Muscle of leg (tissue), 11 donors: Measurements from ENCODE around the gene NPEPL1. TPM values are rescaled to one million over a fixed set of nuclear protein-coding genes. Genes with fewer than 3 reads are reported as not detected.

Source experiments
- DNase-seq: peaks from one replicate; pipeline ENCODE4 v3.0.0; 2013
- H3K27ac ChIP-seq: one replicate; pipeline ENCODE4 v1.5.1; 2013; ENCODE audit warnings: mild to moderate bottlenecking, low read length, control low read depth
- H3K27me3 ChIP-seq: one replicate; pipeline ENCODE4 v1.6.1; 2013; ENCODE audit warnings: low read length; ENCODE audit not compliant: control insufficient read depth, insufficient read depth
- H3K36me3 ChIP-seq: one replicate; pipeline ENCODE4 v1.6.1; 2013; ENCODE audit warnings: low read length; ENCODE audit not compliant: control insufficient read depth, insufficient read depth
- H3K4me1 ChIP-seq: one replicate; pipeline ENCODE4 v1.6.1; 2013; ENCODE audit warnings: low read length; ENCODE audit not compliant: control insufficient read depth, insufficient read depth
- H3K4me3 ChIP-seq: one replicate; pipeline ENCODE4 v1.5.1; 2013; ENCODE audit warnings: low read length, control low read depth
- H3K9me3 ChIP-seq: replicated peaks from 2 replicates; pipeline ENCODE4 v1.6.1; 2013; ENCODE audit warnings: low read depth, low read length; ENCODE audit not compliant: control insufficient read depth
- WGBS: methylation state at CpG from one replicate; pipeline ENCODE4 v1.1.5; 2013; ENCODE audit warnings: missing lambda C conversion rate; ENCODE audit not compliant: insufficient coverage; 5-methylcytosine and 5-hydroxymethylcytosine counted together
- polyA plus RNA-seq, 8 donors: library from polyadenylated mRNA; unstranded; fragments of 120-200 nt; gene quantifications; one replicate each; pipeline versions ENCODE4 v1.2.1 to v1.2.3, GENCODE V29; 2013; ENCODE audit warnings: inconsistent platforms in 1 of 8, low replicate concordance in 1 of 8; ENCODE audit not compliant: insufficient read length in 8 of 8, insufficient read depth in 1 of 8
- total RNA-seq: library from RNA; stranded (reverse); fragments of 120-200 nt; gene quantifications from one replicate; pipeline ENCODE4 v1.2.4, GENCODE V29; 2013

Gene NPEPL1
- total and polyA plus RNA-seq, 9 donors: 22.3 to 60.5 (median 42.1) TPM

- Histone ChIP-seq H3K27ac (no peak overlapping the region), H3K4me1 (peaks cover 15% of the 10 kb centered on the region), H3K36me3 (peaks cover 37% of the 10 kb centered on the region), H3K27me3 (no peaks in the 10 kb centered on the region), H3K9me3 (no peaks in the 10 kb centered on the region), H3K4me3 (no peak overlapping the region)
- WGBS: no CpG with 5 or more reads among the region's 7 CpGs
- no peak for DNase-seq
These were observed 25.9 kb upstream of the NPEPL1 start for GRCh38 chr20:58666702-58667101.

- peaks cover 9% of the 10 kb centered on the region for H3K4me1 ChIP-seq
- DNase-seq: no peak
- no peaks in the 10 kb centered on the region for H3K27me3 ChIP-seq
- no peaks in the 10 kb centered on the region for H3K9me3 ChIP-seq
- H3K4me3 ChIP-seq: no peak overlapping the region
- no peak overlapping the region for H3K27ac ChIP-seq
- 92% methylated on average over 2 of the region's 5 CpGs for WGBS
- H3K36me3 ChIP-seq: peaks cover 39% of the 10 kb centered on the region
These were observed 24.6 kb upstream of the NPEPL1 start for GRCh38 chr20:58667975-58668374.

DNA sequence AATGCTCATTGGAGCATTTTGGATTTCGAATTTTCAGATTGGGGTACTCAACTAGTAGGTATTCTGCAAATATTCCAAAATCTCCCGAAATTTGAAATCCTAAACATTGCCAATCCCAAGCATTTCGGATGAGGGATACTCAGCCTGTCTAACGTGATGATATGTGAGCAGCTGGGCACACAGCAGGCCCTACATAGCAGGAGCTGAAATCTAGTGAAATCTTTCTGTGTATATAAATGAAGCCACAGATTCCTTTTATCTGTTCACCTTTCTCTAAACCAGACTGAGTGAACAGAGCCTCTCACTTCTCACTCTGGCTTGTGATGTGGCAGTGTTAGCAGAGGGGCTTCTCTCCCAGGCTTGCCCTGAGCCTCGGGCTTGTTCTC lies 23.7 kb upstream of the NPEPL1 start:
- DNase-seq: no peak
- 39% methylated on average over 2 of the region's 5 CpGs for WGBS
- Histone ChIP-seq H3K27ac (no peak overlapping the region), H3K9me3 (no peaks in the 10 kb centered on the region), H3K36me3 (peaks cover 46% of the 10 kb centered on the region), H3K27me3 (no peaks in the 10 kb centered on the region), H3K4me3 (no peak overlapping the region), H3K4me1 (peaks cover 9% of the 10 kb centered on the region)

- H3K36me3 ChIP-seq: peaks cover 48% of the 10 kb centered on the region
- H3K9me3 ChIP-seq: no peaks in the 10 kb centered on the region
- WGBS: 44% methylated on average over 7 of the region's 16 CpGs
- DNase-seq: no peak
- peaks cover 9% of the 10 kb centered on the region for H3K4me1 ChIP-seq
- no peak overlapping the region for H3K27ac ChIP-seq
- H3K4me3 ChIP-seq: no peak overlapping the region
- H3K27me3 ChIP-seq: no peaks in the 10 kb centered on the region
These were observed 23.2 kb upstream of the NPEPL1 start for GRCh38 chr20:58669287-58670006.

DNA sequence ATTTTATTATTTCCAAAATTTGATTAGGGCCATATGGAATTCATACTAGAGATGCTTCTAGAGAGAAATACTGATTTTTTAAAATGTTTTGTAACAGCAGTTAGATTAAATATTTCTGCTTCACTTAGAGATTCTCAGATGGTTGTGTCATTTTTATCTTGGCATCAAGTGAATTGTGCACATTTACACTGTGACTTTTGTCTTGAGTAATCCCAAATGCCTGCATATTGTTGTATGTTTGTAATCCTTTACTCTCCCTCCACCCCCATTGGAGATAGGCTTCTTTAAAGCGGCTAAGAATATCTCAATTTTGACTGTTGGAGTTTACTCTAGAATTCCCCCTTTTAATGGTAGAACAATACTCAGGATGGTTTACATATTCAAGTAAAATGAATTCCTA lies 22.5 kb upstream of the NPEPL1 start:
- whole genome bisulfite sequencing: no CpG with 5 or more reads among the region's 1 CpG
- peaks cover 51% of the 10 kb centered on the region for H3K36me3 ChIP-seq
- no peak overlapping the region for H3K4me3 ChIP-seq

DNA sequence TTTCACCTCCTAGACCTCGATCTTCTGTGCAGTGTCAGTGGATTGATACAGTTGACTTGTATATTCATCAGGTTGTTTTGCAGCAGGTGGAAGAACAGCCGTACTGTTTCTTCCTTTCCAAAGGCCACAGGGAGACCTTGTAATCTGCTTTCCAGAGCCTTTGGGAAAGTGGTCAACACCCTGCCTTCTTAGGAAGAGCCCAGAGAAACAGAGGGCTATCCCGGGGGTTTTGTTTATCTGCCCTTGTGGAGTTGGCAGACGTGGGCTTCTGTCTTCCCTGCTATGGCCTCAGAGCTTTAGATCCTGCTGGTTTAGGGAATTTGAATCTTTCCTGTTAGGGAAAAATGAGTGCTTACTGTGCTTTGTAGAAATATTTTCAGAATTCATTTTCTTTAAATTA lies 21.9 kb upstream of the NPEPL1 start:
- Histone ChIP-seq H3K36me3 (peaks cover 56% of the 10 kb centered on the region), H3K4me3 (no peak overlapping the region), H3K4me1 (peaks cover under 1% of the 10 kb centered on the region), H3K27me3 (no peaks in the 10 kb centered on the region), H3K27ac (no peak overlapping the region), H3K9me3 (no peaks in the 10 kb centered on the region)
- WGBS: 71% methylated on average over 1 of the region's 4 CpGs
- no peak for DNase-seq

More for the DNA sequence above, 22.5 kb upstream of the NPEPL1 start:
- Histone ChIP-seq H3K27ac (no peak overlapping the region), H3K27me3 (no peaks in the 10 kb centered on the region), H3K9me3 (no peaks in the 10 kb centered on the region), H3K4me1 (peaks cover 6% of the 10 kb centered on the region)
- no peak for DNase-seq

- Histone ChIP-seq H3K36me3 (peaks cover 67% of the 10 kb centered on the region), H3K27me3 (no peaks in the 10 kb centered on the region), H3K4me3 (no peak overlapping the region), H3K9me3 (no peaks in the 10 kb centered on the region), H3K27ac (no peak overlapping the region), H3K4me1 (no peaks in the 10 kb centered on the region)
- no peak for DNase-seq
- 93% methylated on average over 7 of the region's 9 CpGs for WGBS
These were observed 19.5 kb upstream of the NPEPL1 start for GRCh38 chr20:58673119-58673518.

- WGBS: 89% methylated on average over 16 of the region's 18 CpGs
- H3K4me3 ChIP-seq: no peak overlapping the region
- no peak for DNase-seq
- H3K9me3 ChIP-seq: no peaks in the 10 kb centered on the region
- no peaks in the 10 kb centered on the region for H3K27me3 ChIP-seq
- peaks cover 64% of the 10 kb centered on the region for H3K36me3 ChIP-seq
- no peak overlapping the region for H3K27ac ChIP-seq
- no peaks in the 10 kb centered on the region for H3K4me1 ChIP-seq
These were observed 17.4 kb upstream of the NPEPL1 start for GRCh38 chr20:58675146-58675584.

GRCh38 chr20:58675641-58676040 lies 17.0 kb upstream of the NPEPL1 start:
- no peaks in the 10 kb centered on the region for H3K9me3 ChIP-seq
- no peak overlapping the region for H3K4me3 ChIP-seq
- H3K4me1 ChIP-seq: no peaks in the 10 kb centered on the region
- 84% methylated on average over 14 of the region's 17 CpGs for WGBS
- H3K27me3 ChIP-seq: no peaks in the 10 kb centered on the region
- H3K27ac ChIP-seq: no peak overlapping the region
- DNase-seq: no peak
- H3K36me3 ChIP-seq: peaks cover 64% of the 10 kb centered on the region

DNA sequence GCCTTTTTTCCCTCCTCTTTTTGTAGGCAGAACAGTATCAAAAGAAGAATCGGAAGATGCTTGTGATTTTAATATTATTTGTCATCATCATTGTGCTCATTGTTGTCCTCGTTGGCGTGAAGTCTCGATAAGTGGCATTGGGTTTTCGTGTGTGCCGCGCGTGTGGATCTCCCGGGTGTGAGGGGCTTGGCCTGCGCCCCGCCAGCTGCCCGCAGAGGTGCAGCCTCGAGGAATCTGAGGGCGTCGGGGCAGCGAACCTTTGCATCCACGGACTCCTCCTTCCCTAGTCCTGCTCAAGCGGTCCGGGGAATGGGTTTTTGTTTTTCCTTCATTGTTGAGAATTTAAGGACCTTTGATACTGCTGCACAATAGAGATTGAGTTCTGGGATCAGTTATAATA lies 16.4 kb upstream of the NPEPL1 start:
- Histone ChIP-seq H3K27me3 (no peaks in the 10 kb centered on the region), H3K36me3 (peaks cover 64% of the 10 kb centered on the region), H3K9me3 (no peaks in the 10 kb centered on the region), H3K4me3 (no peak overlapping the region), H3K4me1 (no peaks in the 10 kb centered on the region), H3K27ac (no peak overlapping the region)
- 96% methylated on average over 11 of the region's 19 CpGs for WGBS
- DNase-seq: no peak
